HepG2 (cell line): ENCODE measurements around the gene NRBP1. TPM values are rescaled to one million over a fixed set of nuclear protein-coding genes. Genes with fewer than 3 reads are reported as not detected.

Experiments
- ADNP ChIP-seq: sonication (generic); formaldehyde crosslinking; IDR thresholded peaks from 2 replicates; pipeline ENCODE4 v1.4.0; 2020; ENCODE audit warnings: missing genetic modification reagents
- BATF2 ChIP-seq: sonication (generic); formaldehyde crosslinking; IDR thresholded peaks from 2 replicates; pipeline ENCODE4 v1.8.0; 2022; ENCODE audit warnings: mild to moderate bottlenecking, missing genetic modification reagents, moderate library complexity
- CEBPB ChIP-seq: IDR thresholded peaks from 2 replicates; pipeline ENCODE4 v1.6.1; 2011; ENCODE audit warnings: low read depth, low read length, improper control_type of control experiment, borderline replicate concordance
- ELF1 ChIP-seq: sonication (generic); formaldehyde crosslinking; IDR thresholded peaks from 2 replicates; pipeline ENCODE4 v1.4.0; 2020; ENCODE audit warnings: missing genetic modification reagents
- ETV6 ChIP-seq: sonication (generic); formaldehyde crosslinking; conservative IDR thresholded peaks from 2 replicates; pipeline ENCODE4 v1.4.0; 2020; ENCODE audit warnings: missing genetic modification reagents
- FIP1L1 ChIP-seq: fragments of 200-400 bp; formaldehyde crosslinking; IDR thresholded peaks from 2 replicates; pipeline ENCODE4 v1.6.1; 2018; ENCODE audit warnings: low read depth, mild to moderate bottlenecking, low read length, moderate library complexity, borderline replicate concordance; ENCODE audit not compliant: insufficient read depth
- GPBP1L1 ChIP-seq: sonication (generic); formaldehyde crosslinking; IDR thresholded peaks from 2 replicates; pipeline ENCODE4 v1.5.0; 2020; ENCODE audit warnings: mild to moderate bottlenecking, missing genetic modification reagents
- RERE ChIP-seq: IDR thresholded peaks from 2 replicates; pipeline ENCODE4 v1.6.1; 2016; ENCODE audit warnings: low read depth, missing genetic modification reagents, missing compliant biosample characterization
- SALL2 ChIP-seq: sonication (generic); formaldehyde crosslinking; IDR thresholded peaks from 2 replicates; pipeline ENCODE4 v1.8.1; 2023; ENCODE audit warnings: mild to moderate bottlenecking, missing genetic modification reagents, inconsistent platforms
- SIX1 ChIP-seq: sonication (generic); formaldehyde crosslinking; IDR thresholded peaks from 2 replicates; pipeline ENCODE4 v1.4.0; 2020; ENCODE audit warnings: missing genetic modification reagents, borderline replicate concordance
- TBP ChIP-seq: sonication (generic); formaldehyde crosslinking; IDR thresholded peaks from 2 replicates; pipeline ENCODE4 v1.5.0; 2020; ENCODE audit warnings: missing genetic modification reagents
- THYN1 ChIP-seq: sonication (generic); formaldehyde crosslinking; IDR thresholded peaks from 2 replicates; pipeline ENCODE4 v1.8.1; 2023; ENCODE audit warnings: low read depth, mild to moderate bottlenecking, moderate library complexity, missing genetic modification reagents, borderline replicate concordance
- ZNF282 ChIP-seq: fragments of 450-650 bp; IDR thresholded peaks from 2 replicates; pipeline ENCODE4 v1.6.1; 2018; ENCODE audit not compliant: partially characterized antibody
- ZNF367 ChIP-seq: sonication (generic); formaldehyde crosslinking; IDR thresholded peaks from 2 replicates; pipeline ENCODE4 v1.4.0; 2020; ENCODE audit warnings: missing genetic modification reagents, borderline replicate concordance
- ZNF484 ChIP-seq: sonication (generic); formaldehyde crosslinking; IDR thresholded peaks from 2 replicates; pipeline ENCODE4 v1.5.1; 2020; ENCODE audit warnings: mild to moderate bottlenecking, low read depth, missing genetic modification reagents, borderline replicate concordance
- ZNF547 ChIP-seq: sonication (generic); formaldehyde crosslinking; IDR thresholded peaks from 2 replicates; pipeline ENCODE4 v1.5.1; 2020; ENCODE audit warnings: mild to moderate bottlenecking, missing genetic modification reagents
- ZNF558 ChIP-seq: sonication (generic); formaldehyde crosslinking; IDR thresholded peaks from 2 replicates; pipeline ENCODE4 v1.9.0; 2022; ENCODE audit warnings: mild to moderate bottlenecking, missing genetic modification reagents, borderline replicate concordance
- ZNF703 ChIP-seq: sonication (generic); formaldehyde crosslinking; IDR thresholded peaks from 2 replicates; pipeline ENCODE4 v1.5.1; 2020; ENCODE audit warnings: missing genetic modification reagents, mild to moderate bottlenecking, moderate library complexity, borderline replicate concordance
- ZNF747 ChIP-seq: sonication (generic); formaldehyde crosslinking; IDR thresholded peaks from 2 replicates; pipeline ENCODE4 v1.8.1; 2023; ENCODE audit warnings: missing genetic modification reagents, mild to moderate bottlenecking, borderline replicate concordance
- polyA plus RNA-seq, 8 experiments: library from polyadenylated mRNA; depleted of rRNA in 3 of 8; stranded (reverse) in 7 of 8; unstranded in 1 of 8; fragments of >200 nt; fragmentation: Illumina TruSeq in 4 of 8; extraction: Trizol in 4 of 8; gene quantifications; 2 replicates each; pipeline versions ENCODE4 v1.2.1 to v1.2.3, GENCODE V29; 2011 to 2016; ENCODE audit warnings: low read depth in 4 of 8, missing spikeins in 1 of 8, mixed read lengths in 1 of 8; ENCODE audit not compliant: insufficient read depth in 1 of 8
- total RNA-seq, 5 experiments: library from RNA; depleted of rRNA; stranded (reverse); fragments of >200 nt; fragmentation: Illumina TruSeq; extraction: Trizol; gene quantifications; 2 replicates each; pipeline ENCODE4 v1.2.3, GENCODE V29; 2016; ENCODE audit warnings: low read depth in 1 of 5
- TF ChIP-seq, protein P1 (sequence below): sonication (generic); formaldehyde crosslinking; IDR thresholded peaks from 2 replicates; pipeline ENCODE4 v1.8.0; 2022; ENCODE audit warnings: mild to moderate bottlenecking, missing genetic modification reagents

Gene NRBP1
- total and polyA plus RNA-seq, 2 of the 13 experiments (the other 11 are each of a cell fraction or from before 2014, with no cell fraction given) = 165 to 240 TPM

DNA sequence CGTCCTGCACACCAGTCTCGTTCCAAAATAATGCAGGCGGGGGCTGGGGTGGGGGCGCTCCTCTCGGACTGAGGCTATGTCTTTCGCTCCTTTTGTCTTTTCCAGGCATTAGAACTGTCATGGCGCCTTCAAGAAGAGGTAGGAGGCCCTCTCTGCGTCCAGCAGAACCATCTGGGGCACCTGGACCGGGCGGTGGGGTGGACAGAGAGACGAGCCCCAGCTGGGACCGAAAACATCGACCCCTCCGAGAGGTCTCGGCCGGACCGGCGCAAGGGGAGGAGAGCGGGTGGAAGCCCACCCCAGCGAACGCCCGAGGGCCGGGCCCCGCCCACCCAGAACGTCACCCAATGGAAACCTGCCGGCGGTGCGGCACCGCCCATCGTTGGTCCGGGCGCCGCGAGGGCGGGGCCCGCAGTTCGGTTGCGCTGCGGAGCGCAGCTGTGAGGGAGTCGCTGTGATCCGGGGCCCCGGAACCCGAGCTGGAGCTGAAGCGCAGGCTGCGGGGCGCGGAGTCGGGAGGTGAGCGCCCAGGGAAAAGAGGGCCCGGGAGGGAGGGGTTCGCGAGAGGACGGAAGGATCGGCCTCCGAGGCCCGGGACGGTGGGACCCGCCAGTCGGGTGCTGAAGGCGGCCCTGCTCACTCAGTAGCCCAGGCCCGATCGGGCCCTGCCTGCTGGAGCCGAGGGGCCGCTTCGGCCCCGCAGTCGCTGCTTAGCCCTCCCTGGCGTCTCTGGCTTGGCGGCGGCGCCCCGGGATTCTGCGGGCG is at the start of gene NRBP1 (continued):
- TF ChIP-seq BATF2 (CRISPR knock-in tag) = peak; percentile 80; the same call in 1 of the 2 replicates
- 0 out of 2 replicates have a peak, but pooled peaks have one; percentile 15 for TF ChIP-seq ELF1 (CRISPR knock-in tag)
- 0 out of 2 replicates have a peak, but pooled peaks have one; percentile 85 for TF ChIP-seq ZNF558 (CRISPR knock-in tag)
- no peak for TF ChIP-seq ZNF484 (CRISPR knock-in tag)
- TF ChIP-seq ADNP (CRISPR knock-in tag) = no peak
- no peak; the same call in 1 of the 2 replicates for TF ChIP-seq ZNF747 (CRISPR knock-in tag)
- TF ChIP-seq GPBP1L1 (CRISPR knock-in tag) = no peak
- peak; percentile 58; the same call in 1 of the 2 replicates for TF ChIP-seq FIP1L1
- no peak; the same call in 1 of the 2 replicates for TF ChIP-seq ZNF367
- peak; percentile 42; the same call in 1 of the 2 replicates for TF ChIP-seq SALL2
- no peak for TF ChIP-seq ZNF282
- no peak; the same call in 1 of the 2 replicates for TF ChIP-seq RERE
- no peak for TF ChIP-seq CEBPB
- TF ChIP-seq ZNF547 (CRISPR knock-in tag) = peak; percentile 79
- peak; percentile 50; the same call in 1 of the 2 replicates for TF ChIP-seq ETV6 (CRISPR knock-in tag)
- TF ChIP-seq ZNF703 (CRISPR knock-in tag) = peak; percentile 44; the same call in 1 of the 2 replicates
- TF ChIP-seq SIX1 (CRISPR knock-in tag) = no peak
- TF ChIP-seq, protein P1, sequence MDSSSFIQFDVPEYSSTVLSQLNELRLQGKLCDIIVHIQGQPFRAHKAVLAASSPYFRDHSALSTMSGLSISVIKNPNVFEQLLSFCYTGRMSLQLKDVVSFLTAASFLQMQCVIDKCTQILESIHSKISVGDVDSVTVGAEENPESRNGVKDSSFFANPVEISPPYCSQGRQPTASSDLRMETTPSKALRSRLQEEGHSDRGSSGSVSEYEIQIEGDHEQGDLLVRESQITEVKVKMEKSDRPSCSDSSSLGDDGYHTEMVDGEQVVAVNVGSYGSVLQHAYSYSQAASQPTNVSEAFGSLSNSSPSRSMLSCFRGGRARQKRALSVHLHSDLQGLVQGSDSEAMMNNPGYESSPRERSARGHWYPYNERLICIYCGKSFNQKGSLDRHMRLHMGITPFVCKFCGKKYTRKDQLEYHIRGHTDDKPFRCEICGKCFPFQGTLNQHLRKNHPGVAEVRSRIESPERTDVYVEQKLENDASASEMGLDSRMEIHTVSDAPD (CRISPR knock-in tag) = 0 out of 2 replicates have a peak, but pooled peaks have one; percentile 13
- TF ChIP-seq TBP (CRISPR knock-in tag) = no peak
- TF ChIP-seq THYN1 (CRISPR knock-in tag) = no peak
